Hematopoietic multipotent progenitor cell treated with erythropoietin and hydrocortisone succinate and interleukin-3 and kit ligand, for 8 days (in vitro differentiated cells): ENCODE results near the gene CHTF18.
"Not testable (repeated sequence)": the region's sequence is repeated elsewhere in the genome, so short reads cannot be mapped to it uniquely, and the experiment has no call there.

Experiments used
- DNase-seq: peaks from one replicate; pipeline ENCODE4 v3.0.0-alpha.2; 2015

Gene CHTF18

GRCh38 chr16:813916-814412, 25.5 kb downstream of the CHTF18 start:
- no peak for DNase-seq

GRCh38 chr16:814974-815373, 26.6 kb downstream of the CHTF18 start:
- no peak for DNase-seq

GRCh38 chr16:815861-816260, 27.4 kb downstream of the CHTF18 start:
- DNase-seq: no peak

GRCh38 chr16:817001-817906, 28.8 kb downstream of the CHTF18 start:
- DNase-seq: no peak

GRCh38 chr16:818132-818531, 29.7 kb downstream of the CHTF18 start:
- no peak for DNase-seq

- DNase-seq: no peak
Observed at GRCh38 chr16:818592-818991, 30.2 kb downstream of the CHTF18 start.

GRCh38 chr16:819336-820043, 31.1 kb downstream of the CHTF18 start:
- no peak for DNase-seq

GRCh38 chr16:820044-820408, 31.6 kb downstream of the CHTF18 start:
- not testable (repeated sequence) for DNase-seq

- no peak for DNase-seq
Observed at GRCh38 chr16:820748-821147, 32.3 kb downstream of the CHTF18 start.

GRCh38 chr16:821751-822150, 33.3 kb downstream of the CHTF18 start:
- DNase-seq: no peak

- DNase-seq: no peak
Observed at GRCh38 chr16:822174-822908, 33.9 kb downstream of the CHTF18 start.

GRCh38 chr16:822909-823297, 34.5 kb downstream of the CHTF18 start:
- no peak for DNase-seq

- DNase-seq: no peak
Observed at GRCh38 chr16:824194-824593, 35.8 kb downstream of the CHTF18 start.

GRCh38 chr16:824601-825000, 36.2 kb downstream of the CHTF18 start:
- no peak for DNase-seq

GRCh38 chr16:825341-826061, 37.1 kb downstream of the CHTF18 start:
- no peak for DNase-seq

GRCh38 chr16:827513-827912, 39.1 kb downstream of the CHTF18 start:
- DNase-seq: no peak

GRCh38 chr16:828891-829290, 40.5 kb downstream of the CHTF18 start:
- DNase-seq: no peak

- DNase-seq: no peak
Observed at GRCh38 chr16:830107-830870, 41.9 kb downstream of the CHTF18 start.

- DNase-seq: no peak
Observed at GRCh38 chr16:830871-831570, 42.6 kb downstream of the CHTF18 start.

GRCh38 chr16:831571-832413, 43.4 kb downstream of the CHTF18 start:
- no peak for DNase-seq
